Measurements from ENCODE around the gene GRB2. TPM values are rescaled to one million over a fixed set of nuclear protein-coding genes. Genes with fewer than 3 reads are reported as not detected.

The GRB2 gene
- total RNA-seq, 1 donor = 68.8 TPM

DNA sequence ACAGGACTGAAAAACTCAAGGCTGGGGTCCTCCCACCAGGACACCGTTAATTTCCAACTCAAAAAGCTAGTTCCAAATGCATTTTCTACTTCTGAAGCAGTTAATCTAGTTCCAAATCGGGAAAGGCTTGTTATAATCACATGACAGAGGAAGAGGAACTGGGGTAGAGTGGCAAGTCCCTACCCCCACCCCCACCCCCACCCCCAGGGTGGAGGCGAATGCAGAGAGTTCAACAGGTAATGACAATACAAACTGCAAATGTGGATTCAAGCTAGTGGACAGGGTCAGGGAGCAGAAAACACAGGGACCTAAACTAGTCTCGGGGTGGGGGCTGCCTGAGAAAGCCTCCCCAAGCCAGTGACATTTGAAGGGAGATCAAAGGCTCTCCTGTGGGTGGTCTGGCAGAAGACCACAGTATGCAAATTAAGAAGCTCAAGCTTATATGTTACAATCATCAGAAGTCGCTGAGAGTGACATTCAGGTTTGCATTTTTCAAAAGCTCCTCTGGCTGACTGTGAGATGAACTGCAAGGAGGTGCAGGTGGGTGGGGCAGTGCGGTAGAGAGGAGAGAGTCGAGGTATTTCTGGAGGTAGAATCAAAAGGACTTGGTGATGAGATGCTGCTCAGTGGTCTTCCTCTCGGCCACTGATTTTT lies 59.8 kb downstream of the GRB2 start:
- peaks cover 69% of the 10 kb centered on the region for H4K20me1 ChIP-seq (ENCODE audit: insufficient read depth, low read length)

GRCh38 chr17:75344666-75345065 lies 60.8 kb downstream of the GRB2 start:
- no peak overlapping the region for H2AFZ ChIP-seq (ENCODE audit: low read length)

More for the DNA sequence above, 59.8 kb downstream of the GRB2 start:
- Histone ChIP-seq H3K4me1 (ENCODE audit: insufficient read depth, low read length) (peaks cover 15% of the 10 kb centered on the region), H3K27ac (ENCODE audit: low read depth, low read length) (no peak overlapping the region), H3K4me3 (ENCODE audit: insufficient read depth, low read length) (no peak overlapping the region), H2AFZ (ENCODE audit: low read length) (no peak overlapping the region), H3K36me3 (ENCODE audit: insufficient read depth, low read length) (no peaks in the 10 kb centered on the region), H3K9me3 (ENCODE audit: low read depth, low read length) (no peaks in the 10 kb centered on the region), H3K27me3 (ENCODE audit: insufficient read depth, low read length) (no peaks in the 10 kb centered on the region), H3K79me2 (ENCODE audit: insufficient read depth, low read length) (peaks cover 87% of the 10 kb centered on the region), H3K4me2 (ENCODE audit: insufficient read depth, low read length) (no peak overlapping the region)
- TF ChIP-seq CTCF (IDR thresholded peaks at IDR 0.05; ENCODE audit: extremely low read depth, low read depth, low read length) = no peak
- DNase-seq (ENCODE audit: insufficient read length, low spot score, missing footprints) = no peak

DNA sequence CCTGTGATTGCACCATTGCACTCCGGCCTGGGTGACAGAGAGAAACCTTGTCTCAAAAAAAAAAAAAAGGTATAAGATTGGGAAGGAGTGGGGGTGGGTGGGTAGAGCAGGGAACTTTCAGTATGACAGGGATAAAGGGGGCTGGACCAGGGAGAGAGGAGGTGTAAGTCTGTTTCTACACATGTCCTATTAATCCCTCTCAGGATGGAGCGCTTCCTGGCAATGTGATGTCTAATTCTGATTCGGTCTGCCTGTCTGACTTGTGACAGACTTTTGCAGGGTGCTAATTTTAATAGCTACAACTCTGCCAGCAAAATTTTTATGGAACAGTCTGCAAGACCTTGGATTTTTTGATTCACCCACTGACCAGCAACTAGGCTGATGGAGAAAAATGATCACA lies 62.5 kb downstream of the GRB2 start:
- peaks cover 50% of the 10 kb centered on the region for H4K20me1 ChIP-seq (ENCODE audit: insufficient read depth, low read length)
- H3K4me3 ChIP-seq (ENCODE audit: insufficient read depth, low read length) = no peak overlapping the region
- H3K27me3 ChIP-seq (ENCODE audit: insufficient read depth, low read length) = no peaks in the 10 kb centered on the region
- H3K36me3 ChIP-seq (ENCODE audit: insufficient read depth, low read length) = no peaks in the 10 kb centered on the region
- H2AFZ ChIP-seq (ENCODE audit: low read length) = no peak overlapping the region
- H3K4me1 ChIP-seq (ENCODE audit: insufficient read depth, low read length) = peaks cover 32% of the 10 kb centered on the region
- H3K4me2 ChIP-seq (ENCODE audit: insufficient read depth, low read length) = no peak overlapping the region
- no peaks in the 10 kb centered on the region for H3K9me3 ChIP-seq (ENCODE audit: low read depth, low read length)
- no peak overlapping the region for H3K27ac ChIP-seq (ENCODE audit: low read depth, low read length)
- DNase-seq (ENCODE audit: insufficient read length, low spot score, missing footprints) = no peak
- no peak for TF ChIP-seq CTCF (IDR thresholded peaks at IDR 0.05; ENCODE audit: extremely low read depth, low read depth, low read length)
- peaks cover 75% of the 10 kb centered on the region for H3K79me2 ChIP-seq (ENCODE audit: insufficient read depth, low read length)

More at GRCh38 chr17:75344666-75345065, 60.8 kb downstream of the GRB2 start:
- H3K9me3 ChIP-seq (ENCODE audit: low read depth, low read length) = no peaks in the 10 kb centered on the region
- H3K4me3 ChIP-seq (ENCODE audit: insufficient read depth, low read length) = no peak overlapping the region
- peaks cover 20% of the 10 kb centered on the region for H3K4me1 ChIP-seq (ENCODE audit: insufficient read depth, low read length)
- H4K20me1 ChIP-seq (ENCODE audit: insufficient read depth, low read length) = peaks cover 66% of the 10 kb centered on the region
- no peaks in the 10 kb centered on the region for H3K27me3 ChIP-seq (ENCODE audit: insufficient read depth, low read length)
- no peaks in the 10 kb centered on the region for H3K36me3 ChIP-seq (ENCODE audit: insufficient read depth, low read length)
- no peak for DNase-seq (ENCODE audit: insufficient read length, low spot score, missing footprints)
- H3K4me2 ChIP-seq (ENCODE audit: insufficient read depth, low read length) = no peak overlapping the region
- TF ChIP-seq CTCF (IDR thresholded peaks at IDR 0.05; ENCODE audit: extremely low read depth, low read depth, low read length) = no peak
- no peak overlapping the region for H3K27ac ChIP-seq (ENCODE audit: low read depth, low read length)
- H3K79me2 ChIP-seq (ENCODE audit: insufficient read depth, low read length) = peaks cover 89% of the 10 kb centered on the region

- Histone ChIP-seq H2AFZ (ENCODE audit: low read length) (no peak overlapping the region), H3K4me2 (ENCODE audit: insufficient read depth, low read length) (no peak overlapping the region), H3K9me3 (ENCODE audit: low read depth, low read length) (no peaks in the 10 kb centered on the region), H3K4me1 (ENCODE audit: insufficient read depth, low read length) (peaks cover 27% of the 10 kb centered on the region), H3K79me2 (ENCODE audit: insufficient read depth, low read length) (peaks cover 69% of the 10 kb centered on the region), H3K4me3 (ENCODE audit: insufficient read depth, low read length) (no peak overlapping the region), H3K27me3 (ENCODE audit: insufficient read depth, low read length) (no peaks in the 10 kb centered on the region), H3K27ac (ENCODE audit: low read depth, low read length) (no peak overlapping the region), H4K20me1 (ENCODE audit: insufficient read depth, low read length) (peaks cover 44% of the 10 kb centered on the region), H3K36me3 (ENCODE audit: insufficient read depth, low read length) (no peaks in the 10 kb centered on the region)
- peak; percentile 41 for DNase-seq (ENCODE audit: insufficient read length, low spot score, missing footprints)
- no peak for TF ChIP-seq CTCF (IDR thresholded peaks at IDR 0.05; ENCODE audit: extremely low read depth, low read depth, low read length)
These were observed 63.5 kb downstream of the GRB2 start for GRCh38 chr17:75341784-75342486.

All from osteoblast (primary cell).